Hepatocyte (in vitro differentiated cells): ENCODE measurements around the gene MORN5.

Experiments used
- EZH2 ChIP-seq: fragments of 200-600 bp; sonication (generic); IDR thresholded peaks from 2 replicates; pipeline ENCODE4 v1.6.1; 2016; ENCODE audit warnings: antibody characterized with exemption, mild to moderate bottlenecking, borderline replicate concordance
- TF ChIP-seq, protein P1 (sequence below): fragments of 200-600 bp; sonication (generic); IDR thresholded peaks from 2 replicates; pipeline ENCODE4 v1.5.1; 2016; ENCODE audit warnings: antibody characterized with exemption, mild to moderate bottlenecking; ENCODE audit not compliant: poor library complexity

DNA sequence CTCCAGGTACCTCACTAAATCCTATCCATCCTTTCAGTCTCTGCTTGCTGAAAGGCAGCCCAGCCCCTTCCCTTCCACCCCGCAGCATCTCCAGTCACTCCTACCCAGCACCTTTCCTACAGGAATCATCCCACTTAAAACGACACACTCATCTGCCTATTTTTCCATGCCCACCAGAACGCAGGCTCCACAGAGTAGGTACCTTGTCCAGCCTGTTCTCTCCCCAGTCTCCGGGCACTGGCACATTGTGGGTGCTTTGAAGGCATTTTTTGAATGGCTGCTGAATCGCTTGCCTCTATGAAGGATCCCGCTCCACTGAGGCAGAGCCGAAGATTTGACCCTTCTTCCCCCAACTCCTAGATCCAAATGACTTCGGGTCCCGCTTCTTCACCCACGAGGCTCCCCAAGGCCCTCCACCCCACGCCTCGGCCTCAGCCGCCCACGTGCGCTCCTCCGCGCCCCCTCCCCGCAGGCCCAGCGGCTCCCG is 53.4 kb downstream of the MORN5 start:
- no peak for TF ChIP-seq EZH2
- TF ChIP-seq, protein P1, sequence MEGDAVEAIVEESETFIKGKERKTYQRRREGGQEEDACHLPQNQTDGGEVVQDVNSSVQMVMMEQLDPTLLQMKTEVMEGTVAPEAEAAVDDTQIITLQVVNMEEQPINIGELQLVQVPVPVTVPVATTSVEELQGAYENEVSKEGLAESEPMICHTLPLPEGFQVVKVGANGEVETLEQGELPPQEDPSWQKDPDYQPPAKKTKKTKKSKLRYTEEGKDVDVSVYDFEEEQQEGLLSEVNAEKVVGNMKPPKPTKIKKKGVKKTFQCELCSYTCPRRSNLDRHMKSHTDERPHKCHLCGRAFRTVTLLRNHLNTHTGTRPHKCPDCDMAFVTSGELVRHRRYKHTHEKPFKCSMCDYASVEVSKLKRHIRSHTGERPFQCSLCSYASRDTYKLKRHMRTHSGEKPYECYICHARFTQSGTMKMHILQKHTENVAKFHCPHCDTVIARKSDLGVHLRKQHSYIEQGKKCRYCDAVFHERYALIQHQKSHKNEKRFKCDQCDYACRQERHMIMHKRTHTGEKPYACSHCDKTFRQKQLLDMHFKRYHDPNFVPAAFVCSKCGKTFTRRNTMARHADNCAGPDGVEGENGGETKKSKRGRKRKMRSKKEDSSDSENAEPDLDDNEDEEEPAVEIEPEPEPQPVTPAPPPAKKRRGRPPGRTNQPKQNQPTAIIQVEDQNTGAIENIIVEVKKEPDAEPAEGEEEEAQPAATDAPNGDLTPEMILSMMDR: no peak
